Neural cell (in vitro differentiated cells): ENCODE results near the gene CMTM3.

Experiments used
- CTCF ChIP-seq: fragments of 450-650 bp; IDR thresholded peaks from 2 replicates; pipeline ENCODE4 v1.5.1; 2014; ENCODE audit warnings: antibody characterized with exemption, mild to moderate bottlenecking, moderate library complexity; ENCODE audit not compliant: poor library complexity, severe bottlenecking
- EP300 ChIP-seq: fragments of 450-650 bp; conservative IDR thresholded peaks from 2 replicates; pipeline ENCODE4 v1.6.1; 2014; ENCODE audit warnings: antibody characterized with exemption, mild to moderate bottlenecking, moderate library complexity; ENCODE audit not compliant: poor library complexity, severe bottlenecking
- EZH2 ChIP-seq: fragments of 200-600, 300-800 bp; shearing (Covaris generic), sonication (generic); IDR thresholded peaks from 2 replicates; pipeline ENCODE4 v1.6.1; 2014; ENCODE audit warnings: antibody characterized with exemption, low read length, borderline replicate concordance, mild to moderate bottlenecking; ENCODE audit not compliant: insufficient read depth, poor library complexity, severe bottlenecking
- POLR2AphosphoS5 ChIP-seq: IDR thresholded peaks from 2 replicates; pipeline ENCODE4 v1.6.1; 2012
- RAD21 ChIP-seq: fragments of 450-650 bp; conservative IDR thresholded peaks from 2 replicates; pipeline ENCODE4 v1.6.1; 2014; ENCODE audit warnings: antibody characterized with exemption, mild to moderate bottlenecking, moderate library complexity
- SMC3 ChIP-seq: fragments of 450-650 bp; conservative IDR thresholded peaks from 2 replicates; pipeline ENCODE4 v1.6.1; 2014; ENCODE audit warnings: antibody characterized with exemption, mild to moderate bottlenecking, moderate library complexity; ENCODE audit not compliant: poor library complexity
- TAF1 ChIP-seq: IDR thresholded peaks from 2 replicates; pipeline ENCODE4 v1.6.1; 2012; ENCODE audit warnings: low read depth
- TF ChIP-seq, protein P1 (sequence below): IDR thresholded peaks from 2 replicates; pipeline ENCODE4 v1.6.1; 2012; ENCODE audit warnings: borderline replicate concordance

DNA sequence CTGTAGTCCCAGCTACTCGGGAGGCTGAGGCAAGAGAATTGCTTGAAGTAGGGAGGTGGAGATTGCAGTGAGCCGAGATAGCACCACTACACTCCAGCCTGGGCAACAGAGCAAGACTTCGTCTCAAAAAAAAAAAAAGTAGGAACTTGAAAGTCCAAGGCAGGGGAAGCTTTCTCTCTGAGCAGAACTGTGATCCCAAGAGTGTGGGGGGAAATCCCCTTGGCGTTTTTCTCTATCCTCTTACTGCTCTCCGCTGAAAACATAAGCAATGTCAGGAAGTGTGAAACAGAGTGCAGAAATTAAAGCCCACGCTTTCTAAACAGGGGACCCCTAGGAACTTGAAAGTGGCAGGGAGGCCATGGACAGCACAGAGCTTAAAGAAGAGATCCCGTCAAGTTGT, 9.8 kb upstream of the CMTM3 start:
- no peak for TF ChIP-seq POLR2AphosphoS5
- TF ChIP-seq CTCF = no peak
- TF ChIP-seq EZH2 = no peak
- no peak for TF ChIP-seq EP300
- TF ChIP-seq, protein P1, sequence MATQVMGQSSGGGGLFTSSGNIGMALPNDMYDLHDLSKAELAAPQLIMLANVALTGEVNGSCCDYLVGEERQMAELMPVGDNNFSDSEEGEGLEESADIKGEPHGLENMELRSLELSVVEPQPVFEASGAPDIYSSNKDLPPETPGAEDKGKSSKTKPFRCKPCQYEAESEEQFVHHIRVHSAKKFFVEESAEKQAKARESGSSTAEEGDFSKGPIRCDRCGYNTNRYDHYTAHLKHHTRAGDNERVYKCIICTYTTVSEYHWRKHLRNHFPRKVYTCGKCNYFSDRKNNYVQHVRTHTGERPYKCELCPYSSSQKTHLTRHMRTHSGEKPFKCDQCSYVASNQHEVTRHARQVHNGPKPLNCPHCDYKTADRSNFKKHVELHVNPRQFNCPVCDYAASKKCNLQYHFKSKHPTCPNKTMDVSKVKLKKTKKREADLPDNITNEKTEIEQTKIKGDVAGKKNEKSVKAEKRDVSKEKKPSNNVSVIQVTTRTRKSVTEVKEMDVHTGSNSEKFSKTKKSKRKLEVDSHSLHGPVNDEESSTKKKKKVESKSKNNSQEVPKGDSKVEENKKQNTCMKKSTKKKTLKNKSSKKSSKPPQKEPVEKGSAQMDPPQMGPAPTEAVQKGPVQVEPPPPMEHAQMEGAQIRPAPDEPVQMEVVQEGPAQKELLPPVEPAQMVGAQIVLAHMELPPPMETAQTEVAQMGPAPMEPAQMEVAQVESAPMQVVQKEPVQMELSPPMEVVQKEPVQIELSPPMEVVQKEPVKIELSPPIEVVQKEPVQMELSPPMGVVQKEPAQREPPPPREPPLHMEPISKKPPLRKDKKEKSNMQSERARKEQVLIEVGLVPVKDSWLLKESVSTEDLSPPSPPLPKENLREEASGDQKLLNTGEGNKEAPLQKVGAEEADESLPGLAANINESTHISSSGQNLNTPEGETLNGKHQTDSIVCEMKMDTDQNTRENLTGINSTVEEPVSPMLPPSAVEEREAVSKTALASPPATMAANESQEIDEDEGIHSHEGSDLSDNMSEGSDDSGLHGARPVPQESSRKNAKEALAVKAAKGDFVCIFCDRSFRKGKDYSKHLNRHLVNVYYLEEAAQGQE = no peak
- TF ChIP-seq SMC3 = no peak
- TF ChIP-seq RAD21 = no peak
- TF ChIP-seq TAF1 = no peak
